SK-N-SH (cell line): ENCODE data around the gene LRFN3. TPM values are rescaled to one million over a fixed set of nuclear protein-coding genes. Genes with fewer than 3 reads are reported as not detected.
A peak's percentile ranks its signal among the peaks of the same experiment; 100 is the strongest.

Source experiments
- CTCF ChIA-PET: fragments of 300-600, 350-600 bp; formaldehyde crosslinking; extraction: SDS; loops from one replicate; lab custom pipeline; 2021; lab: Yijun Ruan, JAX
- POLR2A ChIA-PET: fragments of 350-600 bp; sonication (Branson Sonifier 250); formaldehyde crosslinking; extraction: SDS; loops from one replicate; lab custom pipeline; 2020; ENCODE audit warnings: antibody characterized with exemption, inconsistent platforms; lab: Yijun Ruan, JAX
- DNase-seq: peaks from one replicate; pipeline ENCODE4 v3.0.0; 2012
- H2AFZ ChIP-seq: fragments of 200-600 bp; sonication (generic); 2 replicates; pipeline ENCODE4 v1.8.1; 2016; ENCODE audit warnings: antibody characterized with exemption, mild to moderate bottlenecking, low read depth
- H3F3A ChIP-seq: fragments of 200-600 bp; sonication (generic); replicated peaks from 2 replicates; pipeline ENCODE3; 2016; ENCODE audit warnings: antibody characterized with exemption, mild to moderate bottlenecking; ENCODE audit not compliant: insufficient read depth
- H3K27ac ChIP-seq, 2 experiments: fragments of 200-500 bp in 1 of 2; fragments of 200-600 bp in 1 of 2; sonication (Bioruptor generic) in 1 of 2; sonication (generic), shearing (Covaris generic) in 1 of 2; 2 replicates each; pipeline versions ENCODE4 v1.5.1 to v1.6.1; 2014 to 2016; ENCODE audit warnings: low read depth in 2 of 2, inconsistent platforms in 1 of 2, low read length in 1 of 2, mild to moderate bottlenecking in 1 of 2, mixed read lengths in 1 of 2
- H3K27me3 ChIP-seq: fragments of 200-600 bp; sonication (generic), shearing (Covaris generic); 2 replicates; pipeline ENCODE4 v1.6.1; 2016; ENCODE audit warnings: mixed run types; ENCODE audit not compliant: insufficient read depth
- H3K36me3 ChIP-seq, 2 experiments: fragments of 200-500 bp in 1 of 2; fragments of 200-600 bp in 1 of 2; sonication (Bioruptor generic) in 1 of 2; sonication (generic) in 1 of 2; replicated peaks in 1 of 2; 2 replicates each; pipeline versions ENCODE3 to v1.5.1; 2014 to 2016; ENCODE audit warnings: low read length in 1 of 2, mild to moderate bottlenecking in 1 of 2; ENCODE audit not compliant: insufficient read depth in 2 of 2, control insufficient read depth in 1 of 2
- H3K4me1 ChIP-seq, 2 experiments: fragments of 200-500 bp in 1 of 2; fragments of 200-600 bp in 1 of 2; sonication (Bioruptor generic) in 1 of 2; sonication (generic), shearing (Covaris generic) in 1 of 2; 2 replicates each; pipeline versions ENCODE4 v1.5.1 to v1.6.1; 2014 to 2016; ENCODE audit warnings: low read depth in 1 of 2, low read length in 1 of 2, mixed run types in 1 of 2; ENCODE audit not compliant: insufficient read depth in 2 of 2, control insufficient read depth in 1 of 2
- H3K4me2 ChIP-seq: fragments of 200-600 bp; sonication (generic), shearing (Covaris generic); 2 replicates; pipeline ENCODE4 v1.6.1; 2017; ENCODE audit warnings: mixed run types
- H3K4me3 ChIP-seq, 2 experiments: fragments of 200-500 bp in 1 of 2; fragments of 200-600 bp in 1 of 2; sonication (Bioruptor generic) in 1 of 2; sonication (generic), shearing (Covaris generic) in 1 of 2; 2 replicates each; pipeline versions ENCODE4 v1.5.1 to v1.8.1; 2014 to 2016; ENCODE audit warnings: low read depth in 2 of 2, inconsistent platforms in 1 of 2, low read length in 1 of 2, mild to moderate bottlenecking in 1 of 2, mixed read lengths in 1 of 2, moderate library complexity in 1 of 2
- H3K79me2 ChIP-seq: fragments of 200-600 bp; sonication (generic); 2 replicates; pipeline ENCODE4 v1.8.1; 2017; ENCODE audit warnings: mild to moderate bottlenecking; ENCODE audit not compliant: insufficient read depth
- H3K9ac ChIP-seq: fragments of 200-600 bp; sonication (generic); 2 replicates; pipeline ENCODE4 v1.6.1; 2017; ENCODE audit warnings: mixed run types
- H3K9me2 ChIP-seq: fragments of 200-600 bp; sonication (generic); 2 replicates; pipeline ENCODE4 v1.6.1; 2017; ENCODE audit warnings: mixed run types
- H3K9me3 ChIP-seq: fragments of 200-600 bp; sonication (generic); 2 replicates; pipeline ENCODE4 v1.6.1; 2017; ENCODE audit warnings: mixed run types, mild to moderate bottlenecking, moderate library complexity
- H4K20me1 ChIP-seq: fragments of 200-600 bp; sonication (generic); 2 replicates; pipeline ENCODE4 v1.6.1; 2017; ENCODE audit warnings: mild to moderate bottlenecking, mixed run types; ENCODE audit not compliant: insufficient read depth
- ELF1 ChIP-seq: IDR thresholded peaks from 2 replicates; pipeline ENCODE4 v1.4.0; 2012
- JUND ChIP-seq: IDR thresholded peaks from 2 replicates; pipeline ENCODE4 v1.4.0; 2012
- MEF2A ChIP-seq: IDR thresholded peaks from 2 replicates; pipeline ENCODE4 v1.4.0; 2012; ENCODE audit warnings: low read depth, borderline replicate concordance
- NFIC ChIP-seq: IDR thresholded peaks from 2 replicates; pipeline ENCODE4 v1.4.0; 2012; ENCODE audit warnings: borderline replicate concordance
- RAD21 ChIP-seq: IDR thresholded peaks from 2 replicates; pipeline ENCODE4 v1.6.1; 2012; ENCODE audit warnings: mild to moderate bottlenecking, low read length
- RCOR1 ChIP-seq: fragments of 150-350 bp; IDR thresholded peaks from 2 replicates; pipeline ENCODE4 v1.6.1; 2017; ENCODE audit warnings: antibody characterized with exemption, low read length
- SIN3A ChIP-seq: IDR thresholded peaks from 2 replicates; pipeline ENCODE4 v1.6.1; 2012; ENCODE audit warnings: low read depth, mild to moderate bottlenecking, low read length, moderate library complexity, borderline replicate concordance
- TAF1 ChIP-seq: IDR thresholded peaks from 2 replicates; pipeline ENCODE4 v1.6.1; 2012; ENCODE audit warnings: low read depth, mild to moderate bottlenecking, low read length, moderate library complexity, borderline replicate concordance
- TCF12 ChIP-seq: IDR thresholded peaks from 2 replicates; pipeline ENCODE4 v1.4.0; 2012
- WGBS: methylation state at CpG from one replicate; pipeline ENCODE4 v1.1.6; 2017; ENCODE audit warnings: low lambda C conversion rate; 5-methylcytosine and 5-hydroxymethylcytosine counted together
- polyA plus RNA-seq, 3 experiments: library from polyadenylated mRNA; depleted of rRNA; stranded (reverse); fragments of >200 nt; gene quantifications; 2 replicates each; pipeline ENCODE4 v1.2.3, GENCODE V29; 2012
- small RNA-seq, 7 experiments: library from RNA; depleted of rRNA; stranded (forward); fragments of <200 nt; gene quantifications; one replicate each; pipeline ENCODE3, GENCODE V24; 2012
- TF ChIP-seq, protein P1 (sequence below): IDR thresholded peaks from 2 replicates; pipeline ENCODE4 v1.4.0; 2012; ENCODE audit warnings: low read depth, borderline replicate concordance

The LRFN3 gene
- polyA plus RNA-seq, 1 of the 3 experiments (the other 2 are of a cell fraction), result 5.4 TPM

DNA sequence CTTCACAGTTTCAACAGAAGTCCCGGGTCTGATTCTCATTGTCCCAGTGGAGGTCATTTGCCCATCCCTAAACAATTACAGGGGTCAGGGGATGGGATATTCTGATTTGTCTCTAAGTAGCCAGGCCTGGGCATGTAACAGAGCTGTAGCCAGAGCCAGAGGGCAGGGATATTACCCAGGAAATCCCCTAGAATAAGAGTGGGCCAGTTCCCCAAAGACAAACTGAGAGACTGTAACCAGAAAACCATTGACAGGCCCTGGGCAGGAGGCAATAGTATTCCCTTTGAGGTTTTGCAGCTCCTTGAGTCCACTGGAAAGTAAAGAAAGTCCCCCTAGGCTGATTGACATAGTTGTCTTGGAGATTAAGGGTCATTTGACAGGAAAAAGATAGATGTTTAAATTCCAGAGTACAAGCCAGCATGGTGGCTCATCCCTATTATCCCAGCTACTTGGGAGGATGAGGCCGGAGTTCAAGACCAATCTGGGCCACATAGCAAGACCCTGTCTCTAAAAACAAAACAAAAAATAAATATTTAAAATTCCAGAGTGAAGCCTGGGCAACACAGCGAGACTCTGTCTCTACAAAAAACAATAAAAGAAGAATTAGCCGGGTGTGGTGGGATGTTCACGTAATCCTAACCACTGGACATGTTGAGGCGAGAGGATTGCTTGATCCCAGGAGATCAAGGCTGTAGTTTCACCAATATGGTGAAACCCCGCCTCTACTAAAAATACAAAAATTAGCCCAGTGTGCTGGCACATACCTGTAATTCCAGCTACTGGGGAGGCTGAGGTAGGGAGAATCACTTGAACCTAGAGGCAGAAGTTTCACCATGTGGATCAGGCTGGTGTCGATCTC, 57.0 kb downstream of the LRFN3 start:
- POLR2A ChIA-PET, result no interaction called here
- no peaks in the 10 kb centered on the region for H3F3A ChIP-seq
- no peaks in the 10 kb centered on the region for H3K9me2 ChIP-seq
- no peaks in the 10 kb centered on the region for H4K20me1 ChIP-seq
- no peak overlapping the region for H3K4me3 ChIP-seq
- DNase-seq, result no peak
- no peak overlapping the region for H3K9ac ChIP-seq
- H2AFZ ChIP-seq, result no peak overlapping the region
- H3K4me2 ChIP-seq, result no peak overlapping the region
- peaks cover 11 to 18% of the 10 kb centered on the region in 2 experiments; a peak in 1 of 4 replicates for H3K4me1 ChIP-seq
- H3K27ac ChIP-seq, result no peak overlapping the region
- H3K79me2 ChIP-seq, result peaks cover 26% of the 10 kb centered on the region
- TF ChIP-seq NFIC (no peak), ELF1 (no peak), JUND (no peak), TAF1 (no peak), SIN3A (no peak), MEF2A (no peak), TCF12 (no peak)
- TF ChIP-seq, protein P1, sequence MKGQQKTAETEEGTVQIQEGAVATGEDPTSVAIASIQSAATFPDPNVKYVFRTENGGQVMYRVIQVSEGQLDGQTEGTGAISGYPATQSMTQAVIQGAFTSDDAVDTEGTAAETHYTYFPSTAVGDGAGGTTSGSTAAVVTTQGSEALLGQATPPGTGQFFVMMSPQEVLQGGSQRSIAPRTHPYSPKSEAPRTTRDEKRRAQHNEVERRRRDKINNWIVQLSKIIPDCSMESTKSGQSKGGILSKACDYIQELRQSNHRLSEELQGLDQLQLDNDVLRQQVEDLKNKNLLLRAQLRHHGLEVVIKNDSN, result no peak
- 92% methylated on average over 8 of the region's 8 CpGs for WGBS
- H3K36me3 ChIP-seq, result peaks cover 0 to 3% of the 10 kb centered on the region in 2 experiments
- CTCF ChIA-PET, result interaction anchor here (0.7 to 1.7 kb wide), 8 partner anchors 11 to 123 kb away, joined by 3 to 8 read pairs (median 4); no protein-coding TSS in a partner anchor
- no peaks in the 10 kb centered on the region for H3K9me3 ChIP-seq
- no peaks in the 10 kb centered on the region for H3K27me3 ChIP-seq

DNA sequence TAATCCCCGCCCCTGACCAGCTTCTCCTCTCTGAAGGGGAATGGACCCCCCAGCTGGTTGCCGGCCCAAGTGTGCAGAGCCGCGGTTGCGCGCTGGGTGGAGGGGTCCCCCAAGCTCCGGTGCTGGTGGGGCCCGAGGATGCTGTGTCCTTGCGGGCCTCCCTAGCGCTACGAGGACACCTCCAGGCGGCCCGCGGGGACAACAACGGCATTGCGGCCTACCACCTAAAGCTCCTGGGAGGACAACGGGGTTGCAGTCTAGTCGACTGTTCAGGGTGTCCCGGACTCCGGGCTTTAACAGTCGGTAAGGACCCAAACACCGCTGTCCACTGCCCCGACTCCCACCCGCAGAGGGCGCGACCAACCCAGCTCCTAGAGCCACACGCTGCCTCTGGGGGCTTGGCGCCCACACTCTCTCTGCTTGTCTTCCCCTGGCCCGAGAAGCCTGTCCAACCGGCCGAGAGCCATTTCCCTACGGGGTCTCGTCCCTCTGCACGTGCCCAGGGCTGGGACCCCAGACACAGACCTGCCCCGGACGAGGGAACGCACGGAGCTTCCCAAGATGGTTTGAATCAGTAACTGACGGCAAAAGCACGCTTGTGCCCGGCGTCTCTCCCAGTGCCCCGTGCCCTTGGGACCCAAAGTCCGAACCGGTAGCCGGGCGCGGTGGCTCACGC, 57.9 kb downstream of the LRFN3 start:
- ChIA-PET POLR2A (interaction anchor here (1.2 kb wide), 1 partner anchor 15 kb away, joined by 4 read pairs; the partner anchor contains the start of gene SYNE4), CTCF (interaction anchor here (0.7 to 1.7 kb wide), 13 partner anchors 10 to 124 kb away, joined by 3 to 8 read pairs (median 3); partner anchors contain the start of gene ALKBH6)
- Histone ChIP-seq H3K9ac (no peak overlapping the region), H3K27me3 (no peaks in the 10 kb centered on the region), H3K79me2 (peaks cover 26% of the 10 kb centered on the region), H3K27ac (no peak overlapping the region; a peak in 1 of 4 replicates), H4K20me1 (no peaks in the 10 kb centered on the region), H3K4me3 (peak overlapping the region in 1 of 2 experiments; percentile 83; a peak in 1 of 4 replicates), H2AFZ (peak overlapping the region; percentile 99), H3F3A (peaks cover 3% of the 10 kb centered on the region), H3K36me3 (peaks cover 0 to 3% of the 10 kb centered on the region in 2 experiments), H3K4me1 (peaks cover 11 to 18% of the 10 kb centered on the region in 2 experiments; a peak in 1 of 4 replicates), H3K9me3 (no peaks in the 10 kb centered on the region), H3K4me2 (peak overlapping the region; percentile 99), H3K9me2 (no peaks in the 10 kb centered on the region)
- peak; percentile 62 for DNase-seq
- WGBS, result 60% methylated on average over 32 of the region's 49 CpGs
- TF ChIP-seq RAD21, result peak; percentile 42
- no peak for TF ChIP-seq RCOR1
- TF ChIP-seq ELF1, result no peak

Small RNA genes lying within 50 kb of the gene (small RNA-seq; reads per million reads assigned to genes)
- gene AF038458.1, result 0 reads per million in 7 experiments

Other genes with a start within 250 kb of the LRFN3 start
- gene ZBTB32, start 231.8 kb upstream of the LRFN3 start, polyA plus RNA-seq (2012; rRNA removed), result not detected in 2 replicates
- 18.2 and 29.2 TPM in 2 replicates for gene KMT2B, start 218.4 kb upstream of the LRFN3 start, polyA plus RNA-seq (2012; rRNA removed)
- 5.1 and 5.6 TPM in 2 replicates for gene IGFLR1, start 193.9 kb upstream of the LRFN3 start, polyA plus RNA-seq (2012; rRNA removed)
- 25.9 and 29.4 TPM in 2 replicates for gene U2AF1L4, start 191.0 kb upstream of the LRFN3 start, polyA plus RNA-seq (2012; rRNA removed)
- 66.3 and 99.2 TPM in 2 replicates for gene PSENEN, start 190.7 kb upstream of the LRFN3 start, polyA plus RNA-seq (2012; rRNA removed)
- gene LIN37, start 187.8 kb upstream of the LRFN3 start, polyA plus RNA-seq (2012; rRNA removed), result 21.1 and 25.2 TPM in 2 replicates
- gene HSPB6, start 179.3 kb upstream of the LRFN3 start, polyA plus RNA-seq (2012; rRNA removed), result 0.10 and 0.43 TPM in 2 replicates
- 12.3 and 12.5 TPM in 2 replicates for gene PROSER3, start 178.2 kb upstream of the LRFN3 start, polyA plus RNA-seq (2012; rRNA removed)
- gene ARHGAP33, start 160.8 kb upstream of the LRFN3 start, polyA plus RNA-seq (2012; rRNA removed), result 6.5 and 7.8 TPM in 2 replicates
- gene PRODH2, start 123.5 kb upstream of the LRFN3 start, polyA plus RNA-seq (2012; rRNA removed), result not detected in 2 replicates
- gene NPHS1, start 83.9 kb upstream of the LRFN3 start, polyA plus RNA-seq (2012; rRNA removed), result not detected in 2 replicates
- 0.21 and 0.37 TPM in 2 replicates for gene KIRREL2, start 79.5 kb upstream of the LRFN3 start, polyA plus RNA-seq (2012; rRNA removed)
- 31.8 and 66.7 TPM in 2 replicates for gene APLP1, start 67.8 kb upstream of the LRFN3 start, polyA plus RNA-seq (2012; rRNA removed)
- 5.5 and 11.4 TPM in 2 replicates for gene NFKBID, start 35.8 kb upstream of the LRFN3 start, polyA plus RNA-seq (2012; rRNA removed)
- 0.59 and 0.76 TPM in 2 replicates for gene HCST, start 33.8 kb upstream of the LRFN3 start, polyA plus RNA-seq (2012; rRNA removed)
- gene TYROBP, start 28.1 kb upstream of the LRFN3 start, polyA plus RNA-seq (2012; rRNA removed), result not detected in 2 replicates
- 22.5 and 25.3 TPM in 2 replicates for gene SDHAF1, start 58.8 kb downstream of the LRFN3 start, polyA plus RNA-seq (2012; rRNA removed)
- 0.48 and 0.58 TPM in 2 replicates for gene SYNE4, start 72.4 kb downstream of the LRFN3 start, polyA plus RNA-seq (2012; rRNA removed)
- gene ALKBH6, start 77.8 kb downstream of the LRFN3 start, polyA plus RNA-seq (2012; rRNA removed), result 29.9 and 30.7 TPM in 2 replicates
- 7.1 and 13.1 TPM in 2 replicates for gene CLIP3, start 96.5 kb downstream of the LRFN3 start, polyA plus RNA-seq (2012; rRNA removed)
- gene THAP8, start 117.9 kb downstream of the LRFN3 start, polyA plus RNA-seq (2012; rRNA removed), result 6.2 and 6.3 TPM in 2 replicates
- 5.0 and 5.3 TPM in 2 replicates for gene WDR62, start 118.5 kb downstream of the LRFN3 start, polyA plus RNA-seq (2012; rRNA removed)
- 0.18 TPM in 1 of 2 replicates, not detected in the other for gene OVOL3, start 174.8 kb downstream of the LRFN3 start, polyA plus RNA-seq (2012; rRNA removed)
- 54.8 and 140 TPM in 2 replicates for gene POLR2I, start 178.5 kb downstream of the LRFN3 start, polyA plus RNA-seq (2012; rRNA removed)
- gene TBCB, start 179.1 kb downstream of the LRFN3 start, polyA plus RNA-seq (2012; rRNA removed), result 566 and 712 TPM in 2 replicates
- 999 and 1,027 TPM in 2 replicates for gene CAPNS1, start 203.7 kb downstream of the LRFN3 start, polyA plus RNA-seq (2012; rRNA removed)
- gene COX7A1, start 216.1 kb downstream of the LRFN3 start, polyA plus RNA-seq (2012; rRNA removed), result not detected in 2 replicates